ENCODE results near the gene ABCC11. TPM values are rescaled to one million over a fixed set of nuclear protein-coding genes. Genes with fewer than 3 reads are reported as not detected.
"Not testable (repeated sequence)": the region's sequence is repeated elsewhere in the genome, so short reads cannot be mapped to it uniquely, and the experiment has no call there.

ABCC11 gene
- total RNA-seq, 1 donor from 2014 or later = 0.72 TPM

DNA sequence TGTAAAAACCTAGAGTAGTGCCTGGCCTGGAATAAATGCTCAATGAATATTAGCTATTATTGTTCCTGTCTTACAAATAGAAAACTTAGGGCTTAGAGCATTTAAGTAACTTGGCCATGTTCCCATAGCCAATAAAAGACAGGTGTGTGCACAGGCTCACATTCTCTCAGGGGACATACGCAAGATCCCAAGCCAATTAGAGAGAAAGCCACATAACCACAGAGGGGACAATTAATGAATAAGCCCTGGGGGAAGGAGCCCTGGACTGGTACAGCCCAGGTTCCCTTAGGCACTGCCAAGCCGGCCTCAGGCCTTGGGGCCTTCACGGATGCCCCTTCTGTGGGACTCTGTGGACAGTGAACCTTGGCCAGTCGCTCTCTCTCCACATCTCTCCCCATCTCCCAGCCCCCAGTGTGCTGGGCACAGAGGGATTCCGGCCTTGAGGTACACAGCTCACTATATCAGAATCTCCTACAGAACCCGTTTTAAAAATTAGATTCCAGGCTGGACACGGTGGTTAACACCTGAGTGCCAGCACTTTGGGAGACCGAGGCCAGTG lies 64.3 kb downstream of the ABCC11 start:
- DNase-seq (ENCODE audit: low spot score) = no peak
- TF ChIP-seq, protein P1, sequence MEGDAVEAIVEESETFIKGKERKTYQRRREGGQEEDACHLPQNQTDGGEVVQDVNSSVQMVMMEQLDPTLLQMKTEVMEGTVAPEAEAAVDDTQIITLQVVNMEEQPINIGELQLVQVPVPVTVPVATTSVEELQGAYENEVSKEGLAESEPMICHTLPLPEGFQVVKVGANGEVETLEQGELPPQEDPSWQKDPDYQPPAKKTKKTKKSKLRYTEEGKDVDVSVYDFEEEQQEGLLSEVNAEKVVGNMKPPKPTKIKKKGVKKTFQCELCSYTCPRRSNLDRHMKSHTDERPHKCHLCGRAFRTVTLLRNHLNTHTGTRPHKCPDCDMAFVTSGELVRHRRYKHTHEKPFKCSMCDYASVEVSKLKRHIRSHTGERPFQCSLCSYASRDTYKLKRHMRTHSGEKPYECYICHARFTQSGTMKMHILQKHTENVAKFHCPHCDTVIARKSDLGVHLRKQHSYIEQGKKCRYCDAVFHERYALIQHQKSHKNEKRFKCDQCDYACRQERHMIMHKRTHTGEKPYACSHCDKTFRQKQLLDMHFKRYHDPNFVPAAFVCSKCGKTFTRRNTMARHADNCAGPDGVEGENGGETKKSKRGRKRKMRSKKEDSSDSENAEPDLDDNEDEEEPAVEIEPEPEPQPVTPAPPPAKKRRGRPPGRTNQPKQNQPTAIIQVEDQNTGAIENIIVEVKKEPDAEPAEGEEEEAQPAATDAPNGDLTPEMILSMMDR (IDR thresholded peaks at IDR 0.05; ENCODE audit: unreplicated experiment) = no peak
- peaks cover 5% of the 10 kb centered on the region for H3K27me3 Mint-ChIP-seq (ENCODE audit: unreplicated experiment)
- H3K4me1 Mint-ChIP-seq (ENCODE audit: unreplicated experiment) = peaks cover 3% of the 10 kb centered on the region
- H3K36me3 Mint-ChIP-seq (ENCODE audit: low read depth, unreplicated experiment) = no peaks in the 10 kb centered on the region
- H3K27ac Mint-ChIP-seq (ENCODE audit: unreplicated experiment) = no peak overlapping the region
- no peaks in the 10 kb centered on the region for H3K9me3 Mint-ChIP-seq (ENCODE audit: unreplicated experiment)
- no peak overlapping the region for H3K4me3 Mint-ChIP-seq (ENCODE audit: unreplicated experiment)

DNA sequence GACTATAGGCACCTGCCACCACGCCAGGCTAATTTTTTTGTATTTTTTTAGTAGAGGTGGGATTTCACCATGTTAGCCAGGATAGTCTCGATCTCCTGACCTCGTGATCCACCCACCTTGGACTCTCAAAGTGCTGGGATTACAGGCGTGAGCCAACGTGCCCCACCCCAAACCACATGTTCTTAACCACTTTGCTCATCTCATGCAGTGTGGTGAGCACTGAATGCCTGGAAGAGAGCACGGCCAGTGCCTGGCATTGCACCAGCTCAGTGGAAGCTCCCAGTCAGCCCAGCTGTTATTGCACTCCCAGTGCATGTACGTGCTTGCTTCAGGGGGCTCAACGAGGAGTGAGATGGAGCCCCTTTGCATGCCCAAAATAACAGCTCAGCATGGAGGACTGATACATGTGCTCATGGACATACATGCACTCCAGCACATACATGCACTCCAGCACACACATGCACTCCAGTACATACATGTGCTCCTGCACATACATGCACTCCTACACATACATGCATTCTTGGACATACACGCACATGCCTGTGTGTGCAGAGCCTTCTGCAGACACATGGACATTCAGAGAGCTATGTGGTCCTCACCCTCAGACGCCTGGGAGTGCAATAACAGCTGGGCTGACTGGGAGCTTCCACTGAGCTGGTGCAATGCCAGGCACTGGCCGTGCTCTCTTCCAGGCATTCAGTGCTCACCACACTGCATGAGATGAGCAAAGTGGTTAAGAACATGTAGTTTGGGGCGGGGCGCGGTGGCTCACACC lies 65.4 kb downstream of the ABCC11 start:
- not testable (repeated sequence) for H3K9me3 Mint-ChIP-seq (ENCODE audit: unreplicated experiment); H3K27ac Mint-ChIP-seq (ENCODE audit: unreplicated experiment); H3K4me1 Mint-ChIP-seq (ENCODE audit: unreplicated experiment); DNase-seq (ENCODE audit: low spot score); H3K4me3 Mint-ChIP-seq (ENCODE audit: unreplicated experiment); H3K27me3 Mint-ChIP-seq (ENCODE audit: unreplicated experiment); H3K36me3 Mint-ChIP-seq (ENCODE audit: low read depth, unreplicated experiment)

DNA sequence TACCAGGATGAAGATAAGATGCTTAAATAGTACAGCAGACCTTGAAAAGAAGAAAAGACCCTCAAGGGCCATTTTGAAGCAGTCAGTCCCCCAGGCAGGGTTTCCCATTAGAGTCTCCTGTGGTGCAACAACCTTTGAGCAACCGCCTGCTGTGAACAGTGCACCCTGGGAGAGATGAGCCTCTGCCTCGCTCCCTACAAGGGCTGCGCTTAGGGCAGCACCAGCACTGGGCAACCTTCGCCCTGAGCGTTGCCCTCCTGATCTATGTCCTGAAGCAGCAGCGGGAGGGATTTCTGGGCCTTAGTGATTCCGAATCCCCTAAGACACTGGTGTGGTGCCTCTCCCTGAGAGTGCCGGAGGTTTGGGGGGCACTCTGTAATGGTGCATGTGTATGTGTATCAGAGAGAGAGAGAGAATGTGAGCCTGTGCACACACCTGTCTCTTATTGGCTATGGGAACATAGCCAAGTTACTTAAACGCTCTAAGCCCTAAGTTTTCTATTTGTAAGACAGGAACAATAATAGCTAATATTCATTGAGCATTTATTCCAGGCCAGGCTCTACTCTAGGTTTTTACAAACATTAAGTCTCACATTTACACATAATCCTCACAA lies 66.4 kb downstream of the ABCC11 start:
- H3K4me3 Mint-ChIP-seq (ENCODE audit: unreplicated experiment) = no peak overlapping the region
- H3K27ac Mint-ChIP-seq (ENCODE audit: unreplicated experiment) = no peak overlapping the region
- peaks cover 5% of the 10 kb centered on the region for H3K27me3 Mint-ChIP-seq (ENCODE audit: unreplicated experiment)
- H3K9me3 Mint-ChIP-seq (ENCODE audit: unreplicated experiment) = no peaks in the 10 kb centered on the region
- no peak for DNase-seq (ENCODE audit: low spot score)
- H3K4me1 Mint-ChIP-seq (ENCODE audit: unreplicated experiment) = peaks cover 11% of the 10 kb centered on the region
- no peaks in the 10 kb centered on the region for H3K36me3 Mint-ChIP-seq (ENCODE audit: low read depth, unreplicated experiment)
- TF ChIP-seq, protein P1 (IDR thresholded peaks at IDR 0.05; ENCODE audit: unreplicated experiment) = no peak

- H3K27me3 Mint-ChIP-seq (ENCODE audit: unreplicated experiment) = peaks cover 4% of the 10 kb centered on the region
- TF ChIP-seq, protein P1 (IDR thresholded peaks at IDR 0.05; ENCODE audit: unreplicated experiment) = no peak
- no peaks in the 10 kb centered on the region for H3K36me3 Mint-ChIP-seq (ENCODE audit: low read depth, unreplicated experiment)
- no peaks in the 10 kb centered on the region for H3K9me3 Mint-ChIP-seq (ENCODE audit: unreplicated experiment)
- H3K4me3 Mint-ChIP-seq (ENCODE audit: unreplicated experiment) = no peak overlapping the region
- H3K4me1 Mint-ChIP-seq (ENCODE audit: unreplicated experiment) = peaks cover 12% of the 10 kb centered on the region
- no peak for DNase-seq (ENCODE audit: low spot score)
- no peak overlapping the region for H3K27ac Mint-ChIP-seq (ENCODE audit: unreplicated experiment)
These were observed 70.5 kb downstream of the ABCC11 start for GRCh38 chr16:48176635-48177408.

- no peaks in the 10 kb centered on the region for H3K36me3 Mint-ChIP-seq (ENCODE audit: low read depth, unreplicated experiment)
- H3K27ac Mint-ChIP-seq (ENCODE audit: unreplicated experiment) = no peak overlapping the region
- peaks cover 12% of the 10 kb centered on the region for H3K4me1 Mint-ChIP-seq (ENCODE audit: unreplicated experiment)
- no peak overlapping the region for H3K4me3 Mint-ChIP-seq (ENCODE audit: unreplicated experiment)
- TF ChIP-seq, protein P1 (IDR thresholded peaks at IDR 0.05; ENCODE audit: unreplicated experiment) = no peak
- no peaks in the 10 kb centered on the region for H3K9me3 Mint-ChIP-seq (ENCODE audit: unreplicated experiment)
- DNase-seq (ENCODE audit: low spot score) = no peak
- H3K27me3 Mint-ChIP-seq (ENCODE audit: unreplicated experiment) = peaks cover 1% of the 10 kb centered on the region
These were observed 73.5 kb downstream of the ABCC11 start for GRCh38 chr16:48173889-48174288.

Measured in endothelial cell (in vitro differentiated cells).